DOHH2 (cell line): ENCODE measurements around the gene GPR55.
"Not testable (repeated sequence)": the region's sequence is repeated elsewhere in the genome, so short reads cannot be mapped to it uniquely, and the experiment has no call there.

Source experiments
- CTCF ChIP-seq: fragments of 200-600 bp; sonication (generic); IDR thresholded peaks from one replicate; pipeline ENCODE4 v1.5.1; 2014; ENCODE audit warnings: antibody characterized with exemption, mild to moderate bottlenecking, low read depth, low read length; ENCODE audit not compliant: poor library complexity, severe bottlenecking
- EZH2phosphoT487 ChIP-seq: fragments of 200-600 bp; sonication (generic); IDR thresholded peaks from 2 replicates; pipeline ENCODE4 v1.6.1; 2017; ENCODE audit warnings: borderline replicate concordance, mild to moderate bottlenecking, antibody characterized with exemption, low read length, moderate library complexity, mixed read lengths

- TF ChIP-seq CTCF, EZH2phosphoT487: not testable (repeated sequence)
These were observed 11.2 kb upstream of the GPR55 start for GRCh38 chr2:230936243-230936642.
